ENCODE data around the gene ITPR1.

DNA sequence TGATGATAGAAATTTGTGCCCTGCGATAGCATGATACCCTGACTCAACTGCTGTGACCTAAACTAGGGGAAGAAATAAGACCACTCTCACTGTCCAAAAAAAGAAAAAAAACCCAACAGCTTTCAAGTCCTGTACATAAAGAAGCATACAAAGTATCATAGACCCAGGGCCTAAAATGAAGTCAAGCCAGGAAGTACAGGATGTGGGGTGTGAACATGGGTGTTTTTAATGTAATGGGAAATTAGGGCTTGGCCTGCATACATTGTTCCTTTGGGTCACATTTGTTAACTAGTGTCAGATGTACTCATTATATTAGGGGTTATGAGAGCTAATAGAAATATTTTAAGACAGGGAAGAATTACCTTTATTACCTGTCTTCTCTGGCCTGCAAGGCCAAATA is 285.6 kb downstream of the ITPR1 start:
- TF ChIP-seq CTCF (IDR thresholded peaks at IDR 0.05; ENCODE audit: insufficient read depth, low read length): no peak
- no peak for TF ChIP-seq SPI1 (IDR thresholded peaks at IDR 0.05; ENCODE audit: borderline replicate concordance, low read depth)
- TF ChIP-seq REST (IDR thresholded peaks at IDR 0.05; ENCODE audit: insufficient replicate concordance, low read depth): no peak

All from HL-60 (cell line).